Karpas-422 (cell line): Measurements from ENCODE around the gene TANGO2. TPM values are rescaled to one million over a fixed set of nuclear protein-coding genes. Genes with fewer than 3 reads are reported as not detected.

Source experiments
- DNase-seq: peaks from one replicate; pipeline ENCODE4 v3.0.0-alpha.2; 2015
- H2AFZ ChIP-seq: fragments of 200-600 bp; sonication (generic); 2 replicates; pipeline ENCODE4 v1.6.1; 2014; ENCODE audit warnings: antibody characterized with exemption, low read length, mixed read lengths
- H3K27ac ChIP-seq: fragments of 200-600 bp; sonication (generic); 2 replicates; pipeline ENCODE4 v1.5.1; 2014; ENCODE audit warnings: mild to moderate bottlenecking, low read length, moderate library complexity
- H3K27me3 ChIP-seq: fragments of 200-600 bp; sonication (generic); 2 replicates; pipeline ENCODE4 v1.6.1; 2014; ENCODE audit warnings: low read length, mixed read lengths
- H3K36me3 ChIP-seq: fragments of 200-600 bp; sonication (generic); 2 replicates; pipeline ENCODE4 v1.6.1; 2014; ENCODE audit warnings: low read length, mixed read lengths; ENCODE audit not compliant: insufficient read depth
- H3K4me1 ChIP-seq: fragments of 200-600 bp; sonication (generic); 2 replicates; pipeline ENCODE4 v1.6.1; 2014; ENCODE audit warnings: mild to moderate bottlenecking, low read length, mixed read lengths
- H3K4me2 ChIP-seq: fragments of 200-600 bp; sonication (generic); 2 replicates; pipeline ENCODE4 v1.6.1; 2014; ENCODE audit warnings: low read length, low read depth, mild to moderate bottlenecking; ENCODE audit not compliant: poor library complexity, severe bottlenecking
- H3K4me3 ChIP-seq: fragments of 200-600 bp; sonication (generic); 2 replicates; pipeline ENCODE4 v1.5.1; 2014; ENCODE audit warnings: mild to moderate bottlenecking, antibody characterized with exemption, low read length, mixed read lengths
- H3K79me2 ChIP-seq: fragments of 200-600 bp; sonication (generic); 2 replicates; pipeline ENCODE4 v1.6.1; 2014; ENCODE audit warnings: mild to moderate bottlenecking, low read length, mixed read lengths
- H3K9ac ChIP-seq: fragments of 200-600 bp; sonication (generic); 2 replicates; pipeline ENCODE4 v1.6.0; 2014; ENCODE audit warnings: low read length
- H3K9me2 ChIP-seq: fragments of 200-600 bp; sonication (generic), shearing (Covaris generic); replicated peaks from 2 replicates; pipeline ENCODE4 v1.6.0; 2014; ENCODE audit warnings: mild to moderate bottlenecking, low read length, moderate library complexity; ENCODE audit not compliant: insufficient read depth
- H3K9me3 ChIP-seq: fragments of 300-700, 200-600 bp; sonication (generic); 2 replicates; pipeline ENCODE4 v1.6.1; 2014; ENCODE audit warnings: low read length, mixed read lengths
- H4K20me1 ChIP-seq: fragments of 200-600 bp; sonication (generic); 2 replicates; pipeline ENCODE4 v1.6.1; 2014; ENCODE audit warnings: mild to moderate bottlenecking, antibody characterized with exemption, low read length, low read depth; ENCODE audit not compliant: insufficient read depth
- total RNA-seq: library from RNA; depleted of rRNA; stranded (reverse); fragments of >200 nt; shearing (Covaris generic); gene quantifications from 2 replicates; pipeline ENCODE4 v1.2.3, GENCODE V29; 2014; ENCODE audit warnings: low replicate concordance

TANGO2 gene
- total RNA-seq, 1 experiment from 2014 or later = 39.0 TPM

- Histone ChIP-seq H3K27ac (no peak overlapping the region), H2AFZ (no peak overlapping the region), H3K27me3 (no peaks in the 10 kb centered on the region), H3K4me1 (no peaks in the 10 kb centered on the region), H3K4me2 (no peak overlapping the region), H3K9me2 (no peaks in the 10 kb centered on the region), H3K79me2 (no peaks in the 10 kb centered on the region), H3K9ac (no peak overlapping the region), H3K4me3 (no peak overlapping the region), H3K9me3 (no peaks in the 10 kb centered on the region), H3K36me3 (peaks cover 3% of the 10 kb centered on the region; the same call in 1 of the 2 replicates), H4K20me1 (no peaks in the 10 kb centered on the region)
- DNase-seq = no peak
Observed at GRCh38 chr22:20055654-20056053, 34.7 kb downstream of the TANGO2 start.

GRCh38 chr22:20056161-20056560 lies 35.3 kb downstream of the TANGO2 start:
- Histone ChIP-seq H2AFZ (no peak overlapping the region), H3K4me3 (no peak overlapping the region), H3K9me2 (no peaks in the 10 kb centered on the region), H3K27me3 (no peaks in the 10 kb centered on the region), H3K9ac (no peak overlapping the region), H3K79me2 (no peaks in the 10 kb centered on the region), H4K20me1 (no peaks in the 10 kb centered on the region), H3K4me2 (no peak overlapping the region), H3K9me3 (no peaks in the 10 kb centered on the region), H3K4me1 (no peaks in the 10 kb centered on the region), H3K36me3 (peaks cover 3% of the 10 kb centered on the region; the same call in 1 of the 2 replicates), H3K27ac (no peak overlapping the region)
- DNase-seq = no peak

GRCh38 chr22:20056696-20057386 lies 35.9 kb downstream of the TANGO2 start:
- H3K4me1 ChIP-seq = no peaks in the 10 kb centered on the region
- H3K9ac ChIP-seq = no peak overlapping the region
- H2AFZ ChIP-seq = no peak overlapping the region
- H4K20me1 ChIP-seq = no peaks in the 10 kb centered on the region
- H3K9me2 ChIP-seq = no peaks in the 10 kb centered on the region
- H3K27me3 ChIP-seq = no peaks in the 10 kb centered on the region
- no peaks in the 10 kb centered on the region for H3K9me3 ChIP-seq
- no peak overlapping the region for H3K4me3 ChIP-seq
- no peak overlapping the region for H3K4me2 ChIP-seq
- peaks cover 6% of the 10 kb centered on the region; the same call in 1 of the 2 replicates for H3K36me3 ChIP-seq
- H3K79me2 ChIP-seq = no peaks in the 10 kb centered on the region
- DNase-seq = no peak
- H3K27ac ChIP-seq = no peak overlapping the region

GRCh38 chr22:20057596-20058268 lies 36.8 kb downstream of the TANGO2 start:
- H3K9ac ChIP-seq = no peak overlapping the region
- no peaks in the 10 kb centered on the region for H3K9me2 ChIP-seq
- H3K27me3 ChIP-seq = no peaks in the 10 kb centered on the region
- no peaks in the 10 kb centered on the region for H3K79me2 ChIP-seq
- H3K4me1 ChIP-seq = no peaks in the 10 kb centered on the region
- no peak overlapping the region for H3K4me2 ChIP-seq
- H3K36me3 ChIP-seq = peaks cover 6% of the 10 kb centered on the region; the same call in 1 of the 2 replicates
- no peak overlapping the region for H3K4me3 ChIP-seq
- H4K20me1 ChIP-seq = no peaks in the 10 kb centered on the region
- no peak overlapping the region for H2AFZ ChIP-seq
- no peak for DNase-seq
- H3K27ac ChIP-seq = no peak overlapping the region
- no peaks in the 10 kb centered on the region for H3K9me3 ChIP-seq

- no peaks in the 10 kb centered on the region for H3K9me2 ChIP-seq
- H3K36me3 ChIP-seq = peaks cover 6% of the 10 kb centered on the region; the same call in 1 of the 2 replicates
- no peak overlapping the region for H3K27ac ChIP-seq
- no peak overlapping the region for H2AFZ ChIP-seq
- H3K79me2 ChIP-seq = no peaks in the 10 kb centered on the region
- H3K9ac ChIP-seq = no peak overlapping the region
- H3K4me3 ChIP-seq = no peak overlapping the region
- DNase-seq = no peak
- no peaks in the 10 kb centered on the region for H3K9me3 ChIP-seq
- no peaks in the 10 kb centered on the region for H3K4me1 ChIP-seq
- no peaks in the 10 kb centered on the region for H3K27me3 ChIP-seq
- no peak overlapping the region for H3K4me2 ChIP-seq
- H4K20me1 ChIP-seq = no peaks in the 10 kb centered on the region
Observed at GRCh38 chr22:20058989-20059770, 38.3 kb downstream of the TANGO2 start.

GRCh38 chr22:20060700-20061480 lies 40.0 kb downstream of the TANGO2 start:
- no peak overlapping the region for H3K4me2 ChIP-seq
- no peak overlapping the region for H3K9ac ChIP-seq
- H4K20me1 ChIP-seq = no peaks in the 10 kb centered on the region

GRCh38 chr22:20061481-20061861 lies 40.6 kb downstream of the TANGO2 start:
- H3K27ac ChIP-seq = no peak overlapping the region
- H3K36me3 ChIP-seq = 0 out of 2 replicates have a peak, but pooled peaks cover 3% of the 10 kb centered on the region
- H4K20me1 ChIP-seq = no peaks in the 10 kb centered on the region
- H3K79me2 ChIP-seq = no peaks in the 10 kb centered on the region
- H3K27me3 ChIP-seq = no peaks in the 10 kb centered on the region
- H3K4me3 ChIP-seq = no peak overlapping the region
- no peak overlapping the region for H2AFZ ChIP-seq
- no peak overlapping the region for H3K4me2 ChIP-seq
- DNase-seq = no peak
- no peaks in the 10 kb centered on the region for H3K9me3 ChIP-seq
- H3K4me1 ChIP-seq = no peaks in the 10 kb centered on the region
- H3K9me2 ChIP-seq = no peaks in the 10 kb centered on the region
- no peak overlapping the region for H3K9ac ChIP-seq

More at GRCh38 chr22:20060700-20061480, 40.0 kb downstream of the TANGO2 start:
- no peaks in the 10 kb centered on the region for H3K27me3 ChIP-seq
- H3K9me3 ChIP-seq = no peaks in the 10 kb centered on the region
- no peak overlapping the region for H3K27ac ChIP-seq
- DNase-seq = peak; percentile 50
- 0 out of 2 replicates have a peak, but pooled peaks cover 3% of the 10 kb centered on the region for H3K36me3 ChIP-seq
- H3K4me3 ChIP-seq = no peak overlapping the region
- no peaks in the 10 kb centered on the region for H3K4me1 ChIP-seq
- no peaks in the 10 kb centered on the region for H3K9me2 ChIP-seq
- no peaks in the 10 kb centered on the region for H3K79me2 ChIP-seq
- no peak overlapping the region for H2AFZ ChIP-seq
